HL-60 (cell line): ENCODE measurements around the gene PROCA1.

Experiments used
- CTCF ChIP-seq: IDR thresholded peaks from one replicate; pipeline ENCODE4 v1.5.1; 2011; ENCODE audit warnings: low read length, control low read depth, inconsistent platforms; ENCODE audit not compliant: insufficient read depth
- REST ChIP-seq: IDR thresholded peaks from 2 replicates; pipeline ENCODE4 v1.6.1; 2012; ENCODE audit warnings: low read depth; ENCODE audit not compliant: insufficient replicate concordance

GRCh38 chr17:28711723-28712031 is at the start of gene PROCA1:
- TF ChIP-seq CTCF (no peak), REST (no peak)
